ENCODE results near the gene COL18A1.

Gene COL18A1

DNA sequence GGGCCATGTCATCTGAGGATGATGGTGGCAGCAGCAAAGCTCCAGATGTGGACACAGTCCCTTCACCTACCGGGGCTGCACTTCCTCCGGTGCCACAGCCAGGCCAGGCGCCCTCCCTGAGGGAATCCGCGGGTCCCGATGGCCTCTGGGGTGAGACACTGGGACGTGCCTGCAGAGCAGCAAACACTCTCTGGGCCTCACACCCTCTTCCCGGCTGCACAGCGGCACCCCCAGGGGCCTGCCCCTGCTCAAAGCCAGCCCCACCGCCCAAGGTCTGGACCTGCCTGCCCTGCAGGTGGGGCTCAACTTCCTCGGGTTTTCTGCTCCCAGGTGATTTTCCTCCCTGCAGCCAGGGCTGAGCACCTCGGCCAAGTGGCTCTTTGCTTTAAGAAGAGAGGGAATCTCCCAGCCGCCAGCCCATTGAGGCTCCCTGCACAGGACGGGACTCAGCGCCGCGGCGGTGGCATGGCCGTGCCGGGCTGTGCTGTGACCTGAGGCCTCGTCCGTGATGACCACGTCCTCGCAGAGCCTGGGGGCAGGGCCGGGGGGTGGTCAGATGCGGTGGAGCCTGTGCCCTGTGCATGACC, 21.3 kb upstream of the COL18A1 start:
- DNase-seq = no peak

DNA sequence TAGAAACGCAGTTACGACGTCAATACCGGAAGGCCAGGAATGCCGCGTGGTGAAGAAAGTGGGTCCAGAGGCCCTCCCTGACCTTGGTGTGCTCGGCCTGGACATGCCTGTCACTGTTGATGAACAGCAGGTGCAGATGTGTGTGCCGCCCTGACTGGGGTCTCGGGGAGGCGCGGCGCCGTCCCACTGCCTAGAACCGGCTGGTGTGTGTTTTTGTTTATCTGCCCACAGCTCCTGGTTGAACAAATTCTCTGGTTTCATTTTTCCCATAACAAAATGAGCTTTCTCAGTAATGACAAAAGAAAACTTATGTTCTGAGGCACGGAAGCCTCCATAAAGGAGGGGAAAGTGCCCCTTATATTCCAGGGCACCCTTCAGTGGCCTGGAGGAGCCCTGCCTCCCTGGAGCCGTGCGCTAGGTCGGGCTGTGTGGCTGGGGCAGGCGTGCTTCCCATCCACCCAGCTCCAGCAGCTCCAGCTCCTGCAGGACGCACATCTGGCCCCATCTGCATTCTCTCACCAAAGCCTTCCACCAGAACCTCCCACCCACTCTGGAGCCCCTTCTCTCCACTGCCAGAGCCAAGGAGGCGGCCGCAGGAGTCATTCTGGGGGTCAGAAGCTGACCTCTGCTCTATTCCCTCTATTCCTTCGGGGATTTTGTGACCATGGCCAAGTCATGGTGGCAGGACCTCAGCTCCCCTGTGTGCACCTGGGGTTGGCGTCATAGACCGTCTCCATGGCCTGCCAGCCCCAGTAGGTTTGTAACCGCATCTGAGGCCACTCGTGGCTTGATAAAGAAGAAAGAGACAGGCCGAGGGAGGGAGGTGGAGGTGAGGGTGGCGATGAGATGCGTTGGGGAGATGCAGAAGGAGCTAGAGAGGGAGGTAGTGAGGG, 20.1 kb upstream of the COL18A1 start:
- DNase-seq = no peak

DNA sequence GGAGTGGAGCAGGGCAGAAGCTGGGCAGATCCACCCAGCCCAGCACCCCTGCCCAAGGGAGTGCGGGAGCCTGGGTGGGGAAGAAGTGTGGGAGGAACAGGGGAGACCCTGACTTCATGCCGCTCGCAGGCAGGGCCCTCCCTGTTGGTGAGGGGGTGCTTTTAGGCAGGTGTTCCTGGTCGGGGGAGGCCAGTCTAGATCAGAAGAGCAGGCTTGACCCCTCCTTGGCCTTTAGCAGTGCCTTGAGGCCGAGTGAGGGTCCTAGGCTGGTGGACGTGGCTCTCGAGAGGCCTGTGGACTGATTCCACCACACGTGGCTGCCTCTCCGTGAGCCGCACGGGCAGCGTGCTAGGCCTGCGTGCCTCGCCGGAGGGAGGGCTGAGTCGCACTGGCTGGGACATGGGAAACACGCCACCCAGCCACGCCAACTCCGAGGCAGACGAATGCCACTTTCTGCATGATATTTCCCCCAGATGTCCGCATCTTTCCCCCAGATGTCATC, 19.4 kb upstream of the COL18A1 start:
- DNase-seq = no peak

DNA sequence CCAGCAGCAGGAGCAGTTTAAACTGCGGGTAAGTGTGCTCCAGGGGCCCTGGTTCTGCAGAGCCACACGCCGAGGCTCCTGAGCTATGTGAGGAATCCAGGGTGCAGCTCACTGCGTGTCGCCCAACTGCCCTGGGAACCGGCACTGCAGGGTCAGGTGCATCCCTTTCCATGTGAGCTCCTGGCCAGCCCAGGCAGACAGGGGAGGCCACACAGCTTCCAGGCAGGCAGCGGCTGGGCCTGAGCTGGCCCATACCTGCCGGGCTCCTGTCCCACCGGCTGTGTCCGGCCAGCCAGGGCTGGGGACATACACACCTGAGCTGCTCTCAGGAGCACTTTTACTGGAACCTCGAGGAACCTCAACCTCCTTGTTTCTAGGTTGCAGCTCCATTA, 18.6 kb upstream of the COL18A1 start:
- no peak for DNase-seq

DNA sequence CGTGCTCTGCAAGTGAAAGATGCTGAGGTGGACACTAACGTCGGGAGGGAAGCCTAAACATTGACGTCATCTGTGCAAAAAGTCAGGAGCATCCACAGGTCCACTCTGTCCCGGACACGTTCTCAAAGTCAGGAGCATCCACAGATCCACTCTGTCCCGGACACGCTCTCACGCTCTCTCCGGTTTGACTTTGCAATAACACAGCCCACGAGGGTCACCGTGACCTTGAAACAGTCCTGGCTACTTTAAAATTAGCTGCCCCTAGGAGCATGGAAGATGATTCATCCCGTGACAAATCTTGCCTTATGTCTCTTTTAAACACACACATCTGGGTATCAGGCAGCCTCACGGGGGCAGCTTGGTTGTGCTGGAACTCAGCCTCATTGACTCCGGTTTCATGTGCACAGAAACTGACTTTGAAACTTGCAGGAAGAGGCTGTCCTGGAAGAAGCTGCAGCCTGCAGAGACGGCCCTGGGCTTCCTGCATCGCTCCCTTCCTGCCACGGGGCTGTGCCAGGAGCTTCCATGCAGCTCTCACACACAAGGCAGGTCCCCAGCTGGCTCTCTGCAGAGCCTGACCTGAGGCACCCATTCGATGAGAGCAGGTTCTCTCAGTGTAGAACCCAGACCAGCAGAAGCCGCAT, 18.1 kb upstream of the COL18A1 start:
- DNase-seq = no peak

DNA sequence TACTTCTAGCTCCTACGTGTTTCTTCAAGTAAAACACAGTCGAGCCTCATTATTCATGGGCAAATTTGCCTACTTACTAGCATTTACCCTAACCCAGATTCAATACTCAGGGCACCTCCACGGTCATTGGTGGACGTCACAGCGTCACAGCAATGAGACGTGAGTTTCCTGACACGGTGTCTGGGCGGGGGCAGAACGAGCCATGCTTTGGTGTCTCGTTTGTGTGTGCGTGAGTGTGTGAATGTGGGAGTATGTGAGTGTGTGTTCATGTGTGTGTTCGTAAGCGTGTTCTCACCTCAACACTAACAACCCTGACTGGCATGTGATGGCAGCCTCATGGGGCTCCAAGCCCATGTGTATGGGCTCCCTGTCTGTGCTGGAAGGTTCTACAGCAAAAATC, 17.5 kb upstream of the COL18A1 start:
- no peak for DNase-seq

DNA sequence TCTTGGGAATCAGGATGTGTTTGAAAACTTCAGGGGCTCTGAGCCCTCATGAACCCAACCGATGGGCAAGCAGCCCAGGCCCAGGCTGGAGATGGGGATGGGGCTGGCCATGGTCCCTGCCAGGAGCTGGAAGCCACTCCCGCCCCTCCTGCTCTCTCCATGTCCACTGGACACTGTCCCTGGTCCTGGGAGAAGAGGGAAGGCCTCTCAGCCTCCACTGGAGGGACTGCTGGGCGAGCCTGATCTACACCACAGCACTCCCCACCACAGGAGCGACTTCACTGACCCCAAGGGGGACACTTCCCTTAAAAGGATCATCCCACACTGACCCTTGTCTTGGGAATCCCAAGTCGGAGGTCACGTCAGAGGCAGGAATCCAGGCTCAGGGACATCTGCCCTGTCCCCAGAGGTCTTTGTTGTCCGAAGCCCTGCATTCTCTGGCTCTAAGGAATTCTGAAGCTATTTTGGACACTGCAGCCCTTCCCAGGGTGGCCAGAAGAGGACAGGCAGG, 16.9 kb upstream of the COL18A1 start:
- no peak for DNase-seq

DNA sequence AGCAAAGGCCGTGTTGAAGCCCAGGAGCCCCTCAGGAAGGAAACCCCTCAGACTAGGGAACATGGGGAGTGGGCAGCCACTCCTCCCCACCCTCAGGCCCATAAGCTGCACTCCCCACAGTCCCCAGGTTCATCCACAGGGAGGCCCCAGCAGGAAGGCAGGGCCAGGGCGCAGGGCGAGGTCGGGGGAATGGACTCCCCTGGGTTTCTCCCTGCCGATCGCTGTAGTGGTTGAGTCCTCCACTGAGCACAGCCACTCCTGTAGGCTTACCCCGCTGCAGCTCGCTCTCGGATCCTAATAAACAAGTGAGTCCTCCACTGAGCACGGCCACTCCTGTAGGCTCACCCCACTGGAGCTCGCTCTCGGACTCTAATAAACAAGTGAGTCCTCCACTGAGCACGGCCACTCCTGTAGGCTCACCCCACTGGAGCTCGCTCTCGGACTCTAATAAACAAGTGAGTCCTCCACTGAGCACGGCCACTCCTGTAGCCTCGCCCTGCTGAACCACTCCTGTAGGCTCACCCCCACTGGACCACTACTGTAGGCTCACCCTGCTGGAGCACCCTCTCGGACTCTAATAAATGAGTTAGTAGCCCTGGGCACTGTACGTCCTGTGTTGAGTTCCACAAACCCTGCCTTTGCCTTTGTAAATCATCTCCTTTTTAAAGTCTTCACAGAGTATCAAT, 16.2 kb upstream of the COL18A1 start:
- DNase-seq = no peak

DNA sequence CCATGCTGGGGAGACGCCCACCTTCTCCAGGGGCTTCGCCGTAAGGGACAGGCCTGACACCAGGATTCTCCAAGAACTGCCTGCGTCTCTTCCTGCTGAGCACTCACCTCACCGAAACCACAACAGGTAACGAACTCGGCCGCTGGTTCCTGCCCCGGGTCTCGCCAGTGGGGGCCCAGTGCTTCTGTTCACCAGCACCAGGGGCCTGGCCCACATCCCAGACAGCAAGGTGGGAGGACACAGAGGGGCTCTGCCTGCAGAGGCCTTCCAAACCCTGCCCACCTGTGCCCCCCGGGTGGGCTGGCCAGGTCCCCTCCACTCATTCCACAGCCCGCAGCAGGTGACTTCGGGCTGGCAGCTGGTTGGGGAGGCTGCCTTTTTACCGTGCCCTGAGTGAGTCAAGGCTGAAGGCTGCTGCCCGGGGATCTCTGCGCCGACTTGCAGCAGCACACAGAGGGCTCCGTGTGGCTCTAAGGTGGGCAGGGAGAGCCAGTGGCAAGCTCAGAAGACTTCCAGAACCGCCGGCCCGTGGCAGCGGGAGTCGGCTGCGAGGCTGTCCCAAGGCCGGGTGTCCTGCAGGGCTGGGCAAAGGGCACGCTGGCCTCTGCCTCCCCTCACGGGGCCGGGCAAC, 14.7 kb upstream of the COL18A1 start:
- no peak for DNase-seq

DNA sequence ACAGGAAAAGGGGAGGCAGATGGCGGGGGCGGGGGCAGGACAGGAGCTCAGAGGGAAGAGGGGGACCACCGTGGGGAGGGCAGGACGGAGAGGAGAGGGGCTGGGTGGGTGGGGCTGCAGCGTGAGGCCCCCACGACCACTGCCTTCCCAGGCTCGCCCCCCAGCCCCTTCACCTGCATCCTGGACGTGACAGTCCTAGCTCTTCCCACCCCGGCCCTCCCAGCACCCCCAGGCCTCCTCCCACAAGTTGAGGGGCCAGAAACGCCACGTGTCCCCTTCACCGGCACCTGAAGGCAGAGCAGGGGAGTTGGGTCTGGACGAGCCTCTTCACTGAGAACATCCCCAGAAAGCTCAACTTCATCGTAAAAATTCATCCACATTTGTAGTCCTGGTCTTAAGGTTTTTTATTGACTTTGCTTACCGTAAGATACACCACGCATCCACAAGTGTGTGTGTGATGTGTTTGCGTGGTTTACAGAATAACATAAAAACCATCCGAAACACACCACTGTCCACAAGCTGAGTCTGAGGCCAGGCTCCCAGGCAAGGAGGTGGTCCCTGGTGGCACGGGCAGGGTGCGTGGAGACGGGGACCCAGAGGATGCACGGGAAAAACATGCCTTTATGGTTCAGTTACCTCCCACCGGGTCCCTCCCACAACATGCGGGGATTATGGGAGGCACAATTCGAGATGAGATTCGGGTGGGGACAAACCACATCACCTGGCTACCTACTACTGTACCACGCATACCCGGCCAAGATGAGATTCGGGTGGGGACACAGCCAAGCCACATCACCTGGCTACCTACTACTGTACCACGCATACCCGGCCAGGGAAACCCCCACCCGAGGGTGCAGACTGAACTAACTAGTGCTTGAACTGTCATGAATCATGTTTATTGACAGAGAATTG, 13.9 kb upstream of the COL18A1 start:
- DNase-seq = no peak

DNA sequence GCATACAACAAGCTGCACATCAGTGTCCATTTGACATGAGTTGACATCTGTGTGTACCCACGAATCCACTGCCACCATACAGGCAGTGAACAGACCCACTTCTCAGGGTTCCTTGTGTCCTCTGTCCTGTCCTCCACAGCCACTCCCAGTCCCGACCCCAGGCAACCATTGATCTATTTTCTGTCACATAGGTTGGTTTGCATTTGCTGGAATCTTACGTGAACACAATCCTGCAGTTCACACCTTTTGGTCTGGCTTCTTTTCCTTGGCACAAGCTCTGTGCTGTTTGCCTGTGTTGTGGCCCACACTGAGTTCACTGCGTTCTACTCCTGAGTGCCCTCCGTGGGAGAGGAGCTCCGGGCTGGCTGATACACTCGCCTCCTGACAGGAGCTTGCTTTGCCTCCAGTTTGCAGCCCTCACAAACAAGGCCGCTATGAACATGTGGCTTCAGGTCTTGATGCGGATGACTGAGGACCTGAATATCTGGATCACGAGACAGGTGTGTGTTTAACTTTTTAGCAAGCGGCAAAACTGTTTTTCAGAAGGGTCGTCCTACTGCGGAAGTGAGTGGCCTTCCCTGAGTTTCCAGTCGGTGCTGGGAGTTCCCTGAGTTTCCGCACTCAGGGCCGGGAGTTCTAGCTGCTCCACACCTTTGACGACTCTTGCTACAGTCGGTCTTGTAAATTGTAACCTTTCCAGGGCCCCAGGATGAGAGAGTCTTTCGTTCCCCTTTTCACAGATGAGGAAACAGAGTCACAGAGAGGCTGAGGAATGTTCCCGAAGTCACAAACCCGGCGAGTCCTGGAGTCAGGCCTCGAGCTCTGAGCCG, 13.0 kb upstream of the COL18A1 start:
- no peak for DNase-seq

DNA sequence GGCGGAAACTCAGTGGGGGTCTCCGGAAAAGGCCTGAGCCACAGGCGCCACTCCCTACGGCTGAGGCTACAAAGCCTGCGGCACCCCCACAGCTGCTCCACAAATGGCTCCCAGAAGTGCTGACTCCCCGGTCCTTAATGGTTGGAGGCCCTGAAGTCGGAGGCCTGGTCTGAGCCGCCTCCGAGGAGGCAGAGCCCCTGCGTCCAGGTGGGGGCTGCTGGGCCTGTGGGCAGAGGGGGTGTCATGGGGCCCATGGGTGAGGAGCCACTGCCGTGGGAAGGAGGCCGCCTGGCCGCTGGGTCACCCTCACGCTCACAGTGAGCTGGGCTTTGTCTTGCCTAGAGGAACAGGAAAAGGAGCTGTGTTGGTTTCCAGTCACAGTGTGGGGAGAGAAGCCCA, 12.4 kb upstream of the COL18A1 start:
- DNase-seq = no peak

DNA sequence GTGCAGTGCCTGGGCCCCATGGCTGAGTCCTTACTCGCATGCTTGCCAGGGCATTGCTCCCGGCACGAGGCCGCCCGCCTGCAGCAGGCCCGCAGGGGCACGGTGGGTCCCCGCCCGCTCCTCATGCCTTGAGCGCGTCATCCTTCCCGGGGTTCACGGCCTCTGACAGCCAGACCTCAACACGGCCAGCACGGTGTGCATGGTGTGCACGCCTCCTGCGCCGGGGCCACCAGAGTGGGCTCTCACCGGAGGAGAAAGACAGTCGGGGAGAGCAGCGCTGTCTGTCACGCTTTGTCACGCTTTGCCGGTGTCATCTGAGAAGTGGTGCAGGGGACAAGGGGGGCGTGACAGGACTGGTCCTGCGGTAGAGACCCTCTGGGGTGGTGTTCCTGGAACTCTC, 11.9 kb upstream of the COL18A1 start:
- DNase-seq = no peak

DNA sequence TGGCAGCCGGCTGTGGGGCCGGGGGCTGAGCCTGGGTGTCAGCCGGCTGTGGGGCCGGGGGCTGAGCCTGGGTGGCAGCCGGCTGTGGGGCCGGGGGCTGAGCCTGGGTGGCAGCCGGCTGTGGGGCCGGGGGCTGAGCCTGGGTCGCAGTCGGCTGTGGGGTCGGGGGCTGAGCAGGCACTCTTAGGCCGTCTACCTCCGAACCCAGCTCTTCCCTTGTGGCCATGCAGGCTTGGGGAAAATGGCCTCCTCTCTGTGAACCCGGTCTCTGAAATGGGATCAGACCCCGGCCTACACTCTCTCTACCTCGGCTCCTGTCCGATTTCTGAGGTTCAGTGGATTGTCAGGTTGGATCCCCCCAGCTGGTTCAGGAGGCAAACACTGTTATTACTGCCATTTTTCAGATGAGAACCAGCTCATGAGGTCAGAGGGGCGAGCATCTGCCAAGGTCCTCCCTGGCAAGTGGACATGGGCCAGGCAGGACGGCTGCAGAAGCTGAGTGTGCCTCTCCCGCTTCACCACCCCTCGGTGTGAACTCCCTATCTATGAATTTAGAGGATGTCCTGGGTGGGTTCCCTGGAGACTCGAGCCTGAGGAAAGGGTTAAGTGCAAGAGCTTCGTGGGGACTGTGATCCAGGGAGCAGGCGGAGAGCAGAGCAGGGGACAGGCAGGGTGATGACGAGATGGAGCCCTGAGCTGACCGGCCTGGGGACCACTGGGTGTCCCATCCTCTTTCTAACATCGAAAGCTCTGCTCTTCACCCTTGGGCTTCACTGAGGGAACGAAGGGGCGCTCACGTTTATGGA, 10.9 kb upstream of the COL18A1 start:
- no peak for DNase-seq

DNA sequence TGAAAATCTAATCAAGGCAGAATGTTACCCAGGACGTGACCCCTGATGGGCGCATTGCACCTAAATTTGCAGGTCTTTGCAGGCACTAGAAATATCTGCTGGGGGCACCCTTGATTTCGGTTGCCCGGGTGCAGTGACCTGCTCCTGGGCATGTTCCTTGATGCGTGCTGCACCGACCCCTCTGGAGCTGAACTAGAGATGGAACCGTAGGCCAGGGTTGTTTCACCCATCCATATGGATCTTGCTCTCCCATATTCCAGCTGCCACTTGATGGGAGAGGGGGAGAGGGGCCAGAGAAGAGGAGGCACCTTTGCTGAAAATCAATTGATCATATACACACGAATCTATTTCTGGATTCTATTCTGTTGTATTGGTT, 8.4 kb upstream of the COL18A1 start:
- DNase-seq = no peak

DNA sequence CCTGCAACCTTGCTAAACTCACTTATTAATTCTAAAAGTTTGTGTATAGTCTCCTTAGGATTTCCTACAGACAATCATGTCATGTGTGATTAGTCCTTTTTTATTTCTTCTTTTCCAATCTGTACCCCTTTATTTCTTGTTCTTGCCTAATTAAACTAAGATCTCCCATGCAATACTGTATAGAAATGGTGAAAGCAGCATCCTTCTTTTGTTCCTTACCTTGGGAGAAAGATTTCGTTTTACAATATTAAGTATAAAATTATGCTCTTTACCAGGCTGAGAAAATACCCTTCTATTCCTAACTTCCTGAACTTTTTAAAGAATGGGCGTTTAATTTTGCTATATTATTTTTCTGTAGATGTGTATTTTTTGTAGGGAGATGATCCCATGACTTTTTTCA, 7.6 kb upstream of the COL18A1 start:
- DNase-seq = no peak

DNA sequence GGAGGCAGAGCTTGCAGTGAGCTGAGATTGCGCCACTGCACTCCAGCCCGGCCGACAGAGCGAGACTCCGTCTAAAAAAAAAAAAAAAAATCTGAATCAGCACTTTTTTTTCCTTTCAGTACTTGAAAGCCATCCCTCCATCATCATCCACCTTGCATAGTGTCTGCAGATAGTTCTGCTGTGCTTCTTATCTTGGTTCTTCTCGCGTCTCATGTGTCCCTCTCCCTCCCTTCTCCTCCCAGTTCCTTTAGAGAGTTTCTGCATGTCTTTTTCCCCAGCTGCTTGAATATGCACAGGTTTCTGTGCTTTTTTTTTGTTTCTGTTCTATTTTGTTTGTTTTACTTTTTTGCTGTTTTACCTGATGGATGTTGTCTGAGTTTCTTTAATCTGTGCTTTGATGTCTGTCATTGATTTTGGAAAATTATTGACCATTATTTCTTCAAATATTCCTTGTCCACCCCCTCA, 3.9 kb upstream of the COL18A1 start:
- DNase-seq = no peak

DNA sequence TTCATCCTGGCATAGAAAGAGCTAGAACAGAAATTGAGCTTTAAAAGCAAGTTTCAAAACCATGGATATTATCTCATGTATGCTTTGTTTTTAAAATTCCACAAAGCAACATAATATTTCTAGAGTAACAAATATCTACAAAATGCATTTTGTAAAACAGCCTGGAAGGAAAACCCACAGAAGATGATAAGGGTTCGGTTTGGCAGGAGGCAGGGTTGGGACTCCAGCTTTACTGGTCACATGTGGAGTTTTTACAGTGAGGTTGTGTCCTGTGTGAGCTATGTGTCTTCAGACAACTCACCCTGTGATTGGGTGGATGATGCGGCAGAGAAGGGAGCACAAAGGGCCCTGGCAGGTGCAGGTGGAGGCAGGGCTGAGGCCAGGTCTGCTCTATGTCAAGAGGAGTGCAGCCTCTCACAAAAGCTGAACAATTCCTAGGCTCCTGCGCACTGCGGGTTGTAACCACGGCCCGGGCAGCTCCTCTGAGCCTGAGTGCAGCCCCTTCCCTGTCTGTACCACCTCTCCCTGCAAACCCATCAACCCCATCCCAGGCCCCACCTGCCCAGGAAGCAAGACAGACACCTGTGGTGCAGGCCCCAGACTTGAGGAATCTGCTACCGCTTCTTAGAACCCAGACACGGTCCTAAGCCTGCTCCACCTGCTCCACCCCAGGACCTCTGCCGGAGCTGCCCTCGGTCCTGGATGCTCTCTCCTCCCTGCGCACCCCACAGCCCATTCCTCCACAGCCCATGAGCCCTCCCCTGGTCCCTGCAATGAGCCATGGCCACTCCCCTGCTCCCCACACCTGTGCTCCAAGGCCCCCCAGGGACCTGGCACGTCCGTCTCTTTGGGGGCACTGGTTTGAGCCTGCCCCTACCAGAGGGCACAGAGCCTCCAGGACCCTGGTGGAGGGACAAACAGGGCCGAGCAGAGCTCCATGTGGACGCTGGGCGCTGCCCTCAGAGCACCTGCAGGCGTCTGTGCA, 2.8 kb upstream of the COL18A1 start:
- no peak for DNase-seq

Data from suppressor macrophage treated with lipopolysaccharide for 4 hours (primary cell).